Esophagus muscularis mucosa (tissue), 4 donors: ENCODE measurements around the gene TALDO1. TPM values are rescaled to one million over a fixed set of nuclear protein-coding genes. Genes with fewer than 3 reads are reported as not detected.

Experiments
- DNase-seq: peaks from one replicate; pipeline ENCODE4 v3.0.0-alpha.2; 2017; ENCODE audit errors: extremely low spot score
- H3K27ac ChIP-seq, 4 donors: fragments of 200-600 bp; sonication (generic); replicated peaks in 1 of 4; 1 replicate in 3 of 4; 2 replicates in 1 of 4; pipeline ENCODE4 v1.5.1; 2016 to 2019; ENCODE audit warnings: mild to moderate bottlenecking in 1 of 4
- H3K27me3 ChIP-seq, 4 donors: fragments of 200-600 bp; sonication (generic); one replicate each; pipeline versions ENCODE4 v1.5.1 to v1.6.0; 2016 to 2019
- H3K36me3 ChIP-seq, 4 donors: fragments of 200-600 bp; sonication (generic); one replicate each; pipeline ENCODE4 v1.5.1; 2016 to 2019
- H3K4me1 ChIP-seq, 4 donors: fragments of 200-600 bp; sonication (generic); one replicate each; pipeline ENCODE4 v1.5.1; 2016 to 2019
- H3K4me3 ChIP-seq, 4 donors: fragments of 200-600 bp; sonication (generic); 1 replicate in 2 of 4; 2 replicates in 2 of 4; pipeline ENCODE4 v1.5.1; 2016 to 2019; ENCODE audit warnings: mild to moderate bottlenecking in 4 of 4, moderate library complexity in 1 of 4
- H3K9me3 ChIP-seq, 4 donors: fragments of 200-600 bp; sonication (generic); 1 replicate in 3 of 4; 2 replicates in 1 of 4; pipeline ENCODE4 v1.5.1; 2016 to 2019
- EP300 ChIP-seq: sonication (generic); formaldehyde crosslinking; IDR thresholded peaks from one replicate; pipeline ENCODE4 v1.6.1; 2017; ENCODE audit warnings: antibody characterized with exemption
- POLR2A ChIP-seq: fragments of 450-650 bp; IDR thresholded peaks from one replicate; pipeline ENCODE4 v1.6.1; 2017; ENCODE audit warnings: antibody characterized with exemption, moderate library complexity, mild to moderate bottlenecking, low read depth
- POLR2AphosphoS5 ChIP-seq, 2 donors: sonication (generic); formaldehyde crosslinking; IDR thresholded peaks; one replicate each; pipeline ENCODE4 v1.6.1; 2017; ENCODE audit warnings: antibody characterized with exemption in 2 of 2
- WGBS: methylation state at CpG from one replicate; pipeline ENCODE4 v1.1.5; 2018; 5-methylcytosine and 5-hydroxymethylcytosine counted together
- intact Hi-C: fragments of 100-400 bp; cut with DNase I; formaldehyde crosslinking; loops from one replicate; pipeline ENCODE4 v1.15.1; 2023
- small RNA-seq, 3 donors: library from RNA; depleted of rRNA; stranded (forward); fragments of <200 nt; gene quantifications; one replicate each; pipeline ENCODE3, GENCODE V24; 2016
- total RNA-seq, 4 donors: library from RNA; depleted of rRNA; stranded (reverse); fragments of >200 nt; gene quantifications; one replicate each; pipeline versions ENCODE4 v1.1.0 to v1.2.1, GENCODE V29; 2016
- TF ChIP-seq, protein P1 (sequence below), 3 experiments: fragments of 200-600 bp in 2 of 3; fragments of 450-650 bp in 1 of 3; sonication (generic) in 2 of 3; IDR thresholded peaks; one replicate each; pipeline ENCODE4 v1.5.1; 2017 to 2019; ENCODE audit warnings: antibody characterized with exemption in 3 of 3, mild to moderate bottlenecking in 2 of 3, moderate library complexity in 1 of 3

Gene TALDO1
- total RNA-seq, 4 donors from 2014 or later, result 168 to 231 (median 186) TPM

DNA sequence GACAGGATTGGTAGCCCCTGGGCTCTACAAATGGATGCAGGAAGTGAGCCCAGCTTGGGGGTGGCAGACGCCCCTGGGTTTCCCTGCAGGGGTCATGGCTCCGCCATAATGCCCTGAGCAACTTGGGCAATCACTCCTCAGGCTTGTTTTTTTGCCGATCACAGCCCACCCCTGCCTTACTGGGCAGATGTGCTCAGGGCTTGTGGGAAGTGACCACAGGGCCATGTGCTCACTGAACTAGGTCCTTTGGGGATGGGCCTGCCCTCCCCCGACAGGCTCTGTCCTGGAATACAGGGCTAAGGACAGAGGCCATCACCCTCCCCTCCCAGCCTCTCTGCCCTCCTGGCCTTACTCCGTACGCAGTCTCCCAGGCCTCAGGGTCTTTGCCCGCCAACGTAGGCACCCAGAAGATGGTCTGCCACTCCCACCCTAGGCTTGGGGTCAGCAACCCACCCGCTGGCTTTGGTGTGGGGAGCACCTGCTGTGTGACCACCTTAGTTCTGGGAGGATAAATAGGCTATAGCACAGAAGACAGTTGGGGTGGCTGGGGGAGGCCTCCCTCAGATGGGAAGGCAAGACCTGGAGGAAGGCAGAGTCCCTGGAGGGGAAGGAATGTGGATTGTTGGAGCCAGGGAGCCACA is 66.3 kb downstream of the TALDO1 start:
- H3K27me3 ChIP-seq, result no peaks in the 10 kb centered on the region
- H3K9me3 ChIP-seq, result no peaks in the 10 kb centered on the region
- TF ChIP-seq EP300 (no peak), POLR2AphosphoS5 (IDR thresholded peaks at IDR 0.05) (no peak), POLR2A (no peak)
- TF ChIP-seq, protein P1, sequence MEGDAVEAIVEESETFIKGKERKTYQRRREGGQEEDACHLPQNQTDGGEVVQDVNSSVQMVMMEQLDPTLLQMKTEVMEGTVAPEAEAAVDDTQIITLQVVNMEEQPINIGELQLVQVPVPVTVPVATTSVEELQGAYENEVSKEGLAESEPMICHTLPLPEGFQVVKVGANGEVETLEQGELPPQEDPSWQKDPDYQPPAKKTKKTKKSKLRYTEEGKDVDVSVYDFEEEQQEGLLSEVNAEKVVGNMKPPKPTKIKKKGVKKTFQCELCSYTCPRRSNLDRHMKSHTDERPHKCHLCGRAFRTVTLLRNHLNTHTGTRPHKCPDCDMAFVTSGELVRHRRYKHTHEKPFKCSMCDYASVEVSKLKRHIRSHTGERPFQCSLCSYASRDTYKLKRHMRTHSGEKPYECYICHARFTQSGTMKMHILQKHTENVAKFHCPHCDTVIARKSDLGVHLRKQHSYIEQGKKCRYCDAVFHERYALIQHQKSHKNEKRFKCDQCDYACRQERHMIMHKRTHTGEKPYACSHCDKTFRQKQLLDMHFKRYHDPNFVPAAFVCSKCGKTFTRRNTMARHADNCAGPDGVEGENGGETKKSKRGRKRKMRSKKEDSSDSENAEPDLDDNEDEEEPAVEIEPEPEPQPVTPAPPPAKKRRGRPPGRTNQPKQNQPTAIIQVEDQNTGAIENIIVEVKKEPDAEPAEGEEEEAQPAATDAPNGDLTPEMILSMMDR (IDR thresholded peaks at IDR 0.05), result no peak
- H3K4me1 ChIP-seq, result peaks cover 20 to 34% (median 30%) of the 10 kb centered on the region in 4 donors
- WGBS, result 63% methylated on average over 7 of the region's 9 CpGs
- peaks cover 24 to 45% (median 40%) of the 10 kb centered on the region in 4 donors for H3K36me3 ChIP-seq
- DNase-seq, result no peak
- intact Hi-C loops, result no loop called here
- H3K27ac ChIP-seq, result no peak overlapping the region
- H3K4me3 ChIP-seq, result no peak overlapping the region

Small RNA genes within 50 kb of the gene (small RNA-seq; reads per million reads assigned to genes)
- 0 reads per million in 3 donors for gene SNORA52

Other genes starting within 250 kb of the TALDO1 start
- 100 to 1,000 TPM; 280 to 367 (median 334) TPM for gene RNH1, start 240.2 kb upstream of the TALDO1 start, total RNA-seq
- gene HRAS, start 211.9 kb upstream of the TALDO1 start, total RNA-seq, result 10 to 100 TPM; 45.7 to 85.2 (median 61.7) TPM
- gene LRRC56, start 209.9 kb upstream of the TALDO1 start, total RNA-seq, result under 1 TPM in 2 of 4 donors, not detected in 2; 0.19 to 0.33 TPM
- gene LMNTD2, start 186.7 kb upstream of the TALDO1 start, total RNA-seq, result 1 to 10 TPM in 3 of 4 donors, under 1 TPM in 1; 0.52 to 3.1 (median 1.7) TPM
- 10 to 100 TPM in 3 of 4 donors, 1 to 10 TPM in 1; 2.9 to 24.4 (median 13.7) TPM for gene RASSF7, start 186.5 kb upstream of the TALDO1 start, total RNA-seq
- 10 to 100 TPM; 24.5 to 38.2 (median 28.7) TPM for gene PHRF1, start 171.0 kb upstream of the TALDO1 start, total RNA-seq
- 10 to 100 TPM; 11.3 to 39.6 (median 14.2) TPM for gene IRF7, start 131.5 kb upstream of the TALDO1 start, total RNA-seq
- 1 to 10 TPM in 1 of 4 donors, not detected in 3; 1.3 TPM for gene CDHR5, start 122.5 kb upstream of the TALDO1 start, total RNA-seq
- gene SCT, start 120.3 kb upstream of the TALDO1 start, total RNA-seq, result not detected
- 1 to 10 TPM in 1 of 4 donors, under 1 TPM in 2, not detected in 1; 0.26 to 1.1 (median 0.42) TPM for gene DRD4, start 110.2 kb upstream of the TALDO1 start, total RNA-seq
- 10 to 100 TPM; 24.9 to 57.1 (median 39.4) TPM for gene DEAF1, start 52.2 kb upstream of the TALDO1 start, total RNA-seq
- gene TMEM80, start 51.6 kb upstream of the TALDO1 start, total RNA-seq, result 10 to 100 TPM; 27.4 to 55.2 (median 39.6) TPM
- 10 to 100 TPM in 3 of 4 donors, 1 to 10 TPM in 1; 5.6 to 31.6 (median 24.9) TPM for gene EPS8L2, start 41.2 kb upstream of the TALDO1 start, total RNA-seq
- gene GATD1, start 30.0 kb downstream of the TALDO1 start, total RNA-seq, result 10 to 100 TPM; 24.0 to 37.7 (median 28.9) TPM
- gene CEND1, start 42.6 kb downstream of the TALDO1 start, total RNA-seq, result 1 to 10 TPM in 3 of 4 donors, under 1 TPM in 1; 0.42 to 3.3 (median 2.6) TPM
- gene SLC25A22, start 50.8 kb downstream of the TALDO1 start, total RNA-seq, result 10 to 100 TPM in 1 of 4 donors, 1 to 10 TPM in 3; 5.0 to 11.0 (median 9.5) TPM
- gene PIDD1, start 57.8 kb downstream of the TALDO1 start, total RNA-seq, result 10 to 100 TPM in 2 of 4 donors, 1 to 10 TPM in 2; 5.3 to 18.7 (median 9.6) TPM
- 100 to 1,000 TPM; 318 to 813 (median 686) TPM for gene RPLP2, start 62.5 kb downstream of the TALDO1 start, total RNA-seq
- 100 to 1,000 TPM in 1 of 4 donors, 10 to 100 TPM in 3; 62.8 to 107 (median 77.6) TPM for gene PNPLA2, start 71.5 kb downstream of the TALDO1 start, total RNA-seq
- gene CRACR2B, start 80.5 kb downstream of the TALDO1 start, total RNA-seq, result 1 to 10 TPM; 5.3 to 8.4 (median 7.0) TPM
- 100 to 1,000 TPM; 219 to 730 (median 352) TPM for gene CD151, start 85.5 kb downstream of the TALDO1 start, total RNA-seq
- 100 to 1,000 TPM in 2 of 4 donors, 10 to 100 TPM in 2; 71.4 to 189 (median 92.3) TPM for gene POLR2L, start 95.1 kb downstream of the TALDO1 start, total RNA-seq
- 100 to 1,000 TPM in 3 of 4 donors, 10 to 100 TPM in 1; 81.4 to 156 (median 129) TPM for gene TSPAN4, start 95.4 kb downstream of the TALDO1 start, total RNA-seq
- 10 to 100 TPM; 37.4 to 55.4 (median 47.2) TPM for gene CHID1, start 163.3 kb downstream of the TALDO1 start, total RNA-seq
- gene AP2A2, start 178.4 kb downstream of the TALDO1 start, total RNA-seq, result 10 to 100 TPM; 49.5 to 82.6 (median 72.2) TPM